ENCODE measurements around the gene ERC2.

Gene ERC2

GRCh38 chr3:55631766-55632331 is 836.4 kb downstream of the ERC2 start:
- no peak for DNase-seq (ENCODE audit: low spot score)
- no peak for TF ChIP-seq CTCF (IDR thresholded peaks at IDR 0.05; ENCODE audit: extremely low read depth, missing control alignments)

GRCh38 chr3:55630921-55631299 is 837.4 kb downstream of the ERC2 start:
- no peak for TF ChIP-seq CTCF (IDR thresholded peaks at IDR 0.05; ENCODE audit: extremely low read depth, missing control alignments)
- no peak for DNase-seq (ENCODE audit: low spot score)

GRCh38 chr3:55630280-55630920 is 837.9 kb downstream of the ERC2 start:
- TF ChIP-seq CTCF (IDR thresholded peaks at IDR 0.05; ENCODE audit: extremely low read depth, missing control alignments) = no peak
- no peak for DNase-seq (ENCODE audit: low spot score)

- no peak for DNase-seq (ENCODE audit: low spot score)
- TF ChIP-seq CTCF (IDR thresholded peaks at IDR 0.05; ENCODE audit: extremely low read depth, missing control alignments) = no peak
These were observed 838.8 kb downstream of the ERC2 start for GRCh38 chr3:55629432-55629831.

- no peak for DNase-seq (ENCODE audit: low spot score)
- no peak for TF ChIP-seq CTCF (IDR thresholded peaks at IDR 0.05; ENCODE audit: extremely low read depth, missing control alignments)
These were observed 842.0 kb downstream of the ERC2 start for GRCh38 chr3:55626279-55626665.

GRCh38 chr3:55624238-55624637 is 844.0 kb downstream of the ERC2 start:
- no peak for DNase-seq (ENCODE audit: low spot score)
- TF ChIP-seq CTCF (IDR thresholded peaks at IDR 0.05; ENCODE audit: extremely low read depth, missing control alignments) = no peak

GRCh38 chr3:55623786-55624185 is 844.5 kb downstream of the ERC2 start:
- TF ChIP-seq CTCF (IDR thresholded peaks at IDR 0.05; ENCODE audit: extremely low read depth, missing control alignments) = no peak
- DNase-seq (ENCODE audit: low spot score) = no peak
